Caco-2 (cell line): ENCODE data around the gene ATP8B2. TPM values are rescaled to one million over a fixed set of nuclear protein-coding genes. Genes with fewer than 3 reads are reported as not detected.

Experiments used
- BruUV-seq: library from RNA; stranded (reverse); fragments of 400-500 nt; replicated peaks from 2 replicates; lab custom pipeline; 2021; lab: Mats Ljungman, UMichigan
- CTCF ChIA-PET: fragments of 300-600 bp; sonication (Branson Sonifier 250); formaldehyde crosslinking; loops from one replicate; lab custom pipeline; 2022; ENCODE audit warnings: antibody characterized with exemption; lab: Charles Lee
- POLR2A ChIA-PET: fragments of 300-600 bp; sonication (Branson Sonifier 250); formaldehyde crosslinking; loops from one replicate; lab custom pipeline; 2022; ENCODE audit warnings: antibody characterized with exemption; lab: Charles Lee
- DNase-seq, 2 experiments: peaks; one replicate each; pipeline versions ENCODE4 v3.0.0 to v3.0.0-alpha.2; 2020 to 2022
- H3K27me3 ChIP-seq: replicated peaks from 2 replicates; pipeline ENCODE4 v1.6.0; 2011; ENCODE audit warnings: low read length; ENCODE audit not compliant: control insufficient read depth, insufficient read depth
- H3K36me3 ChIP-seq: 2 replicates; pipeline ENCODE4 v1.5.1; 2011; ENCODE audit warnings: low read length; ENCODE audit not compliant: control insufficient read depth, insufficient read depth
- H3K4me1 ChIP-seq: fragments of 250-450 bp; sonication (Bioruptor Pico); 2 replicates; pipeline ENCODE4 v1.5.1; 2020; ENCODE audit warnings: mild to moderate bottlenecking
- H3K4me3 ChIP-seq: 2 replicates; pipeline ENCODE4 v1.5.1; 2011; ENCODE audit warnings: low read depth, mild to moderate bottlenecking, control low read depth, low read length
- H3K9me3 ChIP-seq: fragments of 250-450 bp; sonication (Bioruptor Pico); 2 replicates; pipeline ENCODE4 v1.5.1; 2020; ENCODE audit warnings: mild to moderate bottlenecking, moderate library complexity
- H3K27ac Mint-ChIP-seq: one replicate; pipeline ENCODE4 v1.8.0; 2022; ENCODE audit warnings: mixed read lengths; ENCODE audit not compliant: unreplicated experiment
- H3K27me3 Mint-ChIP-seq: one replicate; pipeline ENCODE4 v1.8.0; 2022; ENCODE audit warnings: mixed read lengths; ENCODE audit not compliant: insufficient read depth, unreplicated experiment
- H3K36me3 Mint-ChIP-seq: one replicate; pipeline ENCODE4 v1.8.0; 2022; ENCODE audit warnings: mild to moderate bottlenecking, mixed read lengths; ENCODE audit not compliant: insufficient read depth, unreplicated experiment
- H3K4me1 Mint-ChIP-seq: one replicate; pipeline ENCODE4 v1.8.0; 2022; ENCODE audit warnings: low read depth, mixed read lengths; ENCODE audit not compliant: unreplicated experiment
- H3K4me3 Mint-ChIP-seq: one replicate; pipeline ENCODE4 v1.8.0; 2022; ENCODE audit warnings: mild to moderate bottlenecking, moderate library complexity, mixed read lengths; ENCODE audit not compliant: unreplicated experiment
- H3K9me3 Mint-ChIP-seq: one replicate; pipeline ENCODE4 v1.8.0; 2022; ENCODE audit warnings: mixed read lengths; ENCODE audit not compliant: unreplicated experiment
- intact Hi-C: fragments of 100-400 bp; cut with micrococcal nuclease; formaldehyde crosslinking; loops from one replicate; pipeline ENCODE4 v1.10.0; 2022; ENCODE audit not compliant: unreplicated experiment
- total RNA-seq: library from RNA; stranded (reverse); gene quantifications from 2 replicates; pipeline ENCODE4 v1.2.3, GENCODE V29; 2022
- TF ChIP-seq, protein P1 (sequence below), 2 experiments: fragments of 200-600 bp in 1 of 2; IDR thresholded peaks; 1 replicate in 1 of 2; 2 replicates in 1 of 2; pipeline versions ENCODE4 v1.5.1 to v1.8.0; 2011 to 2022; ENCODE audit warnings: antibody characterized with exemption in 1 of 2, control low read depth in 1 of 2, inconsistent platforms in 1 of 2, low read depth in 1 of 2, low read length in 1 of 2, mild to moderate bottlenecking in 1 of 2, moderate library complexity in 1 of 2; ENCODE audit not compliant: insufficient read depth in 1 of 2, severe bottlenecking in 1 of 2, unreplicated experiment in 1 of 2

ATP8B2 gene
- total RNA-seq, 1 experiment from 2014 or later, result 10.5 TPM

DNA sequence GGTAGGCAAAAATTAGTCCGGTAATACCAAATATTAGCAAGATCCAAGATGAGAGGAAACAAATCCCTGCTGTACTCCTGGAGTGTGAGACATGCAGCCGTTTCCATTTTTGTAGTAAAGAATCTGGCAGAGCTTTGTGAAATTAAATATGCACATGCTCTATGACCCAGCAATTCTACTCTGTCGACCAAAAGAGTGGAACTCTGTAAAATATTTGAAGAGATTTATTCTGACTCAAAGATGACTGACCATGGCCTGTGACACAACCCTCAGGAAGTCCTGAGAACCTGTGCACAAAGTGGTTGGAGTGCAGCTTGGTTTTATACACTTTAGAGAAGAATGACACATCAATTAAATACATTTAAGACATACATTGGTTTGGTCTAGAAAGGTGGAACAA is 36.7 kb upstream of the ATP8B2 start:
- H3K27me3 Mint-ChIP-seq, result no peaks in the 10 kb centered on the region
- CTCF ChIA-PET, result no interaction called here
- intact Hi-C loops, result no loop called here
- Histone ChIP-seq H3K27me3 (no peaks in the 10 kb centered on the region), H3K9me3 (no peaks in the 10 kb centered on the region; the same call in 1 of the 2 replicates), H3K4me3 (no peak overlapping the region), H3K36me3 (no peaks in the 10 kb centered on the region), H3K4me1 (no peaks in the 10 kb centered on the region)
- no peak overlapping the region for H3K4me3 Mint-ChIP-seq
- no peak for DNase-seq
- BruUV-seq, result no TSS peak
- no peaks in the 10 kb centered on the region for H3K9me3 Mint-ChIP-seq
- H3K27ac Mint-ChIP-seq, result no peak overlapping the region
- no peaks in the 10 kb centered on the region for H3K4me1 Mint-ChIP-seq
- H3K36me3 Mint-ChIP-seq, result no peaks in the 10 kb centered on the region
- TF ChIP-seq, protein P1, sequence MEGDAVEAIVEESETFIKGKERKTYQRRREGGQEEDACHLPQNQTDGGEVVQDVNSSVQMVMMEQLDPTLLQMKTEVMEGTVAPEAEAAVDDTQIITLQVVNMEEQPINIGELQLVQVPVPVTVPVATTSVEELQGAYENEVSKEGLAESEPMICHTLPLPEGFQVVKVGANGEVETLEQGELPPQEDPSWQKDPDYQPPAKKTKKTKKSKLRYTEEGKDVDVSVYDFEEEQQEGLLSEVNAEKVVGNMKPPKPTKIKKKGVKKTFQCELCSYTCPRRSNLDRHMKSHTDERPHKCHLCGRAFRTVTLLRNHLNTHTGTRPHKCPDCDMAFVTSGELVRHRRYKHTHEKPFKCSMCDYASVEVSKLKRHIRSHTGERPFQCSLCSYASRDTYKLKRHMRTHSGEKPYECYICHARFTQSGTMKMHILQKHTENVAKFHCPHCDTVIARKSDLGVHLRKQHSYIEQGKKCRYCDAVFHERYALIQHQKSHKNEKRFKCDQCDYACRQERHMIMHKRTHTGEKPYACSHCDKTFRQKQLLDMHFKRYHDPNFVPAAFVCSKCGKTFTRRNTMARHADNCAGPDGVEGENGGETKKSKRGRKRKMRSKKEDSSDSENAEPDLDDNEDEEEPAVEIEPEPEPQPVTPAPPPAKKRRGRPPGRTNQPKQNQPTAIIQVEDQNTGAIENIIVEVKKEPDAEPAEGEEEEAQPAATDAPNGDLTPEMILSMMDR (IDR thresholded peaks at IDR 0.05; ENCODE audit: insufficient read depth in 1 of 2, low read depth in 1 of 2, low read length in 1 of 2, severe bottlenecking in 1 of 2, unreplicated experiment in 1 of 2), result no peak
- POLR2A ChIA-PET, result no interaction called here

DNA sequence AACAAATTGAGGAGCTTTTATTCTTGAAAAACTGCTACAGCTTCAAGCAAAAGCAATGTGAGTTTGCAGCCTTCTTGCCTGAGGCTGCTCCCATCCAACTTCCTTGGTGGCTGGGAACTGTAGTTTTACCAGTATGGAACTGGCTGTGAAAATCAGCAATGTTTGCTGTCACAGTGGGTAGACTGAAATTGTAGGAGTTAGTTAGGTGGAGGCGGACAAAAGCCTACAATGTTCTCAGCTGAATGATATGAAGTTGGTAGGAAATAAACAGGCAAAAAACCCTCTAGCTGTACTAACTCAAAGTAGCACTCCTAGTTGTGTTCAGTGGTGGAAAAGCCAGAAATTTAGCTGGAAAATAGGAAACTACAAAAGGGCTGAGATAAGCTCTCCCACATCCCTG is 34.4 kb upstream of the ATP8B2 start:
- Mint-ChIP-seq H3K27ac (no peak overlapping the region), H3K27me3 (no peaks in the 10 kb centered on the region), H3K9me3 (peaks cover 14% of the 10 kb centered on the region), H3K4me1 (no peaks in the 10 kb centered on the region), H3K36me3 (no peaks in the 10 kb centered on the region), H3K4me3 (no peak overlapping the region)
- Histone ChIP-seq H3K4me3 (no peak overlapping the region), H3K4me1 (no peaks in the 10 kb centered on the region), H3K27me3 (no peaks in the 10 kb centered on the region), H3K9me3 (peaks cover 6% of the 10 kb centered on the region), H3K36me3 (no peaks in the 10 kb centered on the region)
- intact Hi-C loops, result no loop called here
- BruUV-seq, result no TSS peak
- DNase-seq, result no peak
- POLR2A ChIA-PET, result no interaction called here
- CTCF ChIA-PET, result no interaction called here
- TF ChIP-seq, protein P1 (IDR thresholded peaks at IDR 0.05; ENCODE audit: insufficient read depth in 1 of 2, low read depth in 1 of 2, low read length in 1 of 2, severe bottlenecking in 1 of 2, unreplicated experiment in 1 of 2), result no peak

DNA sequence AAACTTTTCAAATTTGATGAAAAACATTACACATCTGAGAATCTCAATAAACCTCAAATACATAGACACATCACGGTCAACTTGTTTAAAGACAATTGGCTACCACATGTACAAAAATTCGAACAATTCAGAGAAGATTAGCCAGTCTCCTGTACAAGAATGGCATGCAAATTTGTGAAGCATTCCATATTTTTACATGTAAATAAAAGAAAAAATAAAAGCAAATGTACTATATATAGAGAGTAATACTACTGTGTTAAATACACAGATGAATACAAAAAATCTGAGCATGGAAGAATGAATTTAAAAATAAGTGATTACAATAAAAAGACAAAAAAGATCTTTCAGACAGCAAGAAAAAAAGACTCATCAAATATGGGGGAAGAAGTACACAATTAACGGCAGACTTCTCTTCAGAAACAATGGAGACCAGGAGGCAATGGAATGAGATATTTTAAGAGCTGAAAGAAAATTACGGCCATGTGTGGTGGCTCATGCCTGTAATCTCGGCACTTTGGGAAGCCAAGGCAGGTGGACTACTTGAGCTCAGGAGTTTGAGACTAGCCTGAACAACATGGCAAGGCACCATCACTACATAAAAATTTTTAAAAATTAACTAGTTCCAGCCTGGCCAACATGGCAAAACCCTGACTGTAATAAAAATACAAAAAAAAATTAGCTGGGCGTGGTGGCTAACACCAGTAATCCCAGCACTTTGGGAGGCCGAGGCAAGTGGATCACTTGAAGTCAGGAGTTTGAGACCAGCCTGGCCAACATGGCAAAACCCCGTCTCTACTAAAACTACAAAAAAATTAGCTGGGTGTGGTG is 29.7 kb upstream of the ATP8B2 start:
- ChIA-PET POLR2A (no interaction called here), CTCF (interaction anchor here (0.6 kb wide), 1 partner anchor 122 kb away, joined by 3 read pairs; no protein-coding TSS in a partner anchor)
- no peak overlapping the region for H3K4me3 ChIP-seq
- intact Hi-C loops, result no loop called here
- Mint-ChIP-seq H3K4me3 (no peak overlapping the region), H3K27ac (no peak overlapping the region), H3K36me3 (peaks cover 6% of the 10 kb centered on the region), H3K4me1 (no peaks in the 10 kb centered on the region), H3K9me3 (peaks cover 15% of the 10 kb centered on the region), H3K27me3 (no peaks in the 10 kb centered on the region)
- BruUV-seq, result no TSS peak
- H3K36me3 ChIP-seq, result no peaks in the 10 kb centered on the region
- TF ChIP-seq, protein P1 (IDR thresholded peaks at IDR 0.05; ENCODE audit: insufficient read depth in 1 of 2, low read depth in 1 of 2, low read length in 1 of 2, severe bottlenecking in 1 of 2, unreplicated experiment in 1 of 2), result no peak
- no peaks in the 10 kb centered on the region for H3K4me1 ChIP-seq
- peaks cover 11% of the 10 kb centered on the region for H3K9me3 ChIP-seq
- DNase-seq, result no peak
- no peaks in the 10 kb centered on the region for H3K27me3 ChIP-seq
